GM12872 (cell line): ENCODE measurements around the gene COX7B.

Experiments used
- TF ChIP-seq, protein P1 (sequence below): IDR thresholded peaks from 3 replicates; pipeline ENCODE4 v1.5.1; 2011; ENCODE audit warnings: low read depth, mild to moderate bottlenecking, low read length, moderate library complexity; ENCODE audit not compliant: insufficient read depth

COX7B gene

DNA sequence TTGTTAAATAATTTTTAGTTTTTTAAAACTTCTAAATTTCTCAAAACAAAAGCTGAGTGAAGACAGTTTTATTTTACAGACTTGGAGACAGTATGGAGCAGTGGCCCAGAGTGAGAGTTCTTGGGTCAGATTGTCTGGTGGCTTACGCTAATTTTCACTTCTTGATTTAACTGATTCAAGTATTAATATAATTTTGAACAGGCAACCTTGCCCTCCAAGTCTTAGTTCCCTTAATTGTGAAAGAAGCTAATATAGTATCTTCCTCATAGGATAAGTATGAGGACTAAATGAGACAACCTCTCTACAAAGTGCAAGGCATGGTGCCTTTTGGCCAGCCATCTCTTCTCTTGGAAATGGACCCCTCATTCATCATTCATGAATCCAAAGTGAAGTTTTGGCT is 36.6 kb downstream of the COX7B start:
- TF ChIP-seq, protein P1, sequence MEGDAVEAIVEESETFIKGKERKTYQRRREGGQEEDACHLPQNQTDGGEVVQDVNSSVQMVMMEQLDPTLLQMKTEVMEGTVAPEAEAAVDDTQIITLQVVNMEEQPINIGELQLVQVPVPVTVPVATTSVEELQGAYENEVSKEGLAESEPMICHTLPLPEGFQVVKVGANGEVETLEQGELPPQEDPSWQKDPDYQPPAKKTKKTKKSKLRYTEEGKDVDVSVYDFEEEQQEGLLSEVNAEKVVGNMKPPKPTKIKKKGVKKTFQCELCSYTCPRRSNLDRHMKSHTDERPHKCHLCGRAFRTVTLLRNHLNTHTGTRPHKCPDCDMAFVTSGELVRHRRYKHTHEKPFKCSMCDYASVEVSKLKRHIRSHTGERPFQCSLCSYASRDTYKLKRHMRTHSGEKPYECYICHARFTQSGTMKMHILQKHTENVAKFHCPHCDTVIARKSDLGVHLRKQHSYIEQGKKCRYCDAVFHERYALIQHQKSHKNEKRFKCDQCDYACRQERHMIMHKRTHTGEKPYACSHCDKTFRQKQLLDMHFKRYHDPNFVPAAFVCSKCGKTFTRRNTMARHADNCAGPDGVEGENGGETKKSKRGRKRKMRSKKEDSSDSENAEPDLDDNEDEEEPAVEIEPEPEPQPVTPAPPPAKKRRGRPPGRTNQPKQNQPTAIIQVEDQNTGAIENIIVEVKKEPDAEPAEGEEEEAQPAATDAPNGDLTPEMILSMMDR = no peak

DNA sequence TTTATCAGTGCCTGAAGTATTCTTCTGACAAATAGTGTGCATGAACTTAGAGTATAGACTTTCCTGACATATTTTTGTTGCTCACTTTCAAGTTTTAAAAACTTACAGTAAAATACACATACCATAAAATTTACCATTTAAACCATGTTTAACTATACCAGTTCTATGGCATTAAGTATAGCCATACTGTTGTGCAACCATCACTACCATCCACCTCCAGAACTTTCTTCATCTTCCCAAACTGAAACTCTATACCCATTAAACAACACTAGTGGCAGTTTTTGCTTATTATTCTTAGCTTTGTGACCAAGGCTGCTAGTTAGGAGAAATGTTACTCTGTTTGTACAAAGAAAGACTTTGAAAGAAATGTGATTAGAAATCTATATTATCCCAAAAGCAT is 37.0 kb downstream of the COX7B start:
- TF ChIP-seq, protein P1 = no peak

DNA sequence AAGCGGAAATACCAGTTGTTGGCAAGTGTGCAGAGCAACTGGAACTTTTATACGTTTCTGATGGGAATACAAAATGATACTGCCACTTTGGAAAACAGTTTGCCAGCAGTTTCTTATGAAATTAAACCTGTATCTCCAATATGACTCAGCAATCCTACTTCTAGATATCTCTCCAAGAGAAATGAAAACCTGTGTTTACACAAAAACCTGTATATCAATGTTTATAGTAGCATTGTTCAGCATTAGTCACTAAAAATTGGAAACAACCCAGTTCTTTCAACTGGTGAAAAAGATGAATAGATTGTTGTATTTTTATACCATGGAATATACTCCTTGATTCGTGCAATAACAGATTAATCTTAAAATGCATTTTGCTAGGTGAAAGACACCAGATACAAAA is 38.0 kb downstream of the COX7B start:
- TF ChIP-seq, protein P1 = no peak

GRCh38 chrX:77938083-77938680 is 38.9 kb downstream of the COX7B start:
- TF ChIP-seq, protein P1 = no peak

DNA sequence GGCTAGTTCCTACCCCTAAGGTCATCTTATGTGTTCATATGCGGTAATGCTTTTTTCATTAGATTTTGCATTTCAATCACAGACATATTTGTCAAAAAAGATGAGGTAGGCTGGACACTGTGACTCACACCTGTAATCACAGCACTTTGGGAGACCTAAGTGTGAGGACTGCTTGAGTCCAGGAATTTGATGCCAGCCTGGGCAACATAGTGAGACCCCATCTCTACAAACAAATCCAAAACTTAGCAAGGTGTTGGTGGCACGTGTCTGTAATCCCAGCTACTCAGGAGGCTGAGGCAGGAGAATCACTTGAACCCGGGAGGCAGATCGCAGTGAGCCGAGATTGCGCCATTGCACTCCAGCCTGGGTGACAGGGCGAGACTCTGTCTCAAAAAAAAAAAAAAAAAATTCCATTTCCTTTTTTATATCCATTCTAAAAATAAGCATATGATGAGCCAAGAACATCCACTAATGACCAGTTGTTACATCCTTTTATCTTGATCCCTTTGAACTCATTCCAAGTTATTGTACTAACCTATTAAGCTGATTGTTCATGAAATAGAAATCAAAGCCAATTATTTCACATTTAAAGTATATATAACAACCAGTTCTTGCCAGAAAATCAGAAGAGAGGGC is 46.8 kb downstream of the COX7B start:
- TF ChIP-seq, protein P1 = no peak

DNA sequence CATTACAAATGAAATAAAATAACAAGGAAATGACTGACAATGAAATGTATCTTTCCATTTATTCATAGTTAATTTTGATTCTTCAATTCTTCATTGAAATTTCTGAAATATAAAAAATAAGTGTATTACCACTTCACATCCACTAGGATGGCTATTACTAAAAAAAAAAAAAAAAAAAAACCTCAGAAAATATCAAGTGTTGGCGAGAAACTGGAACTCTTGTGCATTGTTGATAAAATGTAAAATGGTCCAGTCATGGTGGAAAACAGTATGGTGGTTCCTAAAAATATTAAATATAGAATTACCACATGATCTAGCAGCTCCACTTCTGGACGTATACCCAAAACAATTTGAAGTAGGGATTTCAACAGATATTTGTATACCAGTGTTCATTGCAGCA is 47.3 kb downstream of the COX7B start:
- TF ChIP-seq, protein P1 = no peak

- TF ChIP-seq, protein P1 = no peak
Observed at GRCh38 chrX:77949840-77950239, 50.6 kb downstream of the COX7B start.
